Measurements from ENCODE around the gene ZNF117.
A peak's percentile ranks its signal among the peaks of the same experiment; 100 is the strongest.
"Not testable (repeated sequence)": the region's sequence is repeated elsewhere in the genome, so short reads cannot be mapped to it uniquely, and the experiment has no call there.

The ZNF117 gene

DNA sequence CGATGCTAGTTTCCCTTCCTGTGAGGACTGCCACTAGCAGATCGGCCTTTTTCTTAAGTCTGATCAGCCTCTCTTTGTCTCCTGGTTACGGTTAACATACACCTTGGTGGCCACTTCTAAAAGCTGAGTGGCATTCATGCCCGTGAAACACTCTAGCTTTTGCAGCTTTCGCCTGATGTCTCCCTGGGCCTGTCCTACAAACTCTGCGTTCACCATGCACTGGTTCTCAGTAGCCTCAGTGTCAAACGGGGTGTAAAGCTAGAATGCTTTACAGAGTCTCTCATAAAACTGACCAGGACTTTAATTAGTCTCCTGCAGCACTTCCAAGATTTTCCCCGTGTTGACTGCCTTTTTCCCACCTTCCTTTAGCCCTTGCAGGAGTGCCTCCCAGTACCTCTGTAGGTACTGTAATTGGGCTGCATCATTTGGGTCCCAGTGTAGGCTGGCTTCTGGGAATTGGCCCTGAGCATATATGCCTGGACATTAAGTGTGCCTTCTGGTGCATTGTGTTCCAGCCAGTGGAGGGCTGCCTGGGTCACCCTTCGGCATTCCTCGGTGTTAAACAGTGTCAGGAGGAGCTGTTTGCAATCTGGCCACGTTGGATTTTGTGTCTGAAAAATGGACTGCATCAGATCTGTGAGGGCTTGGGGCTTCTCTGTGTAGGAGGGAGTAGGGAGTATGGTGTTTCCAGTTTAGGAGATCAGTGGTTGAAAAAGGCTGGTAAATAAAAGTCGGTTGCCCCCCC lies 6.5 kb upstream of the ZNF117 start:
- no peak for DNase-seq (ENCODE audit: extremely low read depth in 1 of 2, low read depth in 1 of 2)

GRCh38 chr7:64996305-64996704 lies 5.5 kb upstream of the ZNF117 start:
- DNase-seq (ENCODE audit: extremely low read depth in 1 of 2, low read depth in 1 of 2): no peak

- no peak for DNase-seq (ENCODE audit: extremely low read depth in 1 of 2, low read depth in 1 of 2)
Observed at GRCh38 chr7:64993901-64994300, 3.1 kb upstream of the ZNF117 start.

DNA sequence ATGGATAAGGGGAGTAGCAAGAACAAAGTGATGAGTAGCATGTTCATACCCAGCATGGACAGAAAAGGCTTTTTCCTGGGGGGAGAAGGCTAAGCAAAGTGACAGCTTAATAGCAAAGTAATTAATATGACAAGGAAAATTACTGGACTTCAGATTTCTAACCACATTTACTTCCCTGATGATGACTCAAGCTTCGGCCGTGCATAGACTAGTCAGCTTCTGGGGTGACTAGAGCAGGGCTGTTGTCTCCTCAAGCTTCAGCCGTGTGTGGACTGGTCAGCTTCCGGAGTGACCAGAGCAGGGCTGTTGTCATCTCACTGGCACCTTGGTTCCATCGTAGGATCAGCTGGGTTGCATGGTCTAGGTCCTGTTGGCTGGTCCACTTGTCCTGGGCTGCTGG lies 2.1 kb upstream of the ZNF117 start:
- DNase-seq (ENCODE audit: extremely low read depth in 1 of 2, low read depth in 1 of 2): no peak

- no peak for DNase-seq (ENCODE audit: extremely low read depth in 1 of 2, low read depth in 1 of 2)
Observed at GRCh38 chr7:64990216-64990615, 620 bp downstream of the ZNF117 start.

- no peak for DNase-seq (ENCODE audit: extremely low read depth in 1 of 2, low read depth in 1 of 2)
Observed at GRCh38 chr7:64978497-64979203, 12.2 kb downstream of the ZNF117 start.

- no peak for DNase-seq (ENCODE audit: extremely low read depth in 1 of 2, low read depth in 1 of 2)
Observed at GRCh38 chr7:64965594-64965993, 25.2 kb downstream of the ZNF117 start.

DNA sequence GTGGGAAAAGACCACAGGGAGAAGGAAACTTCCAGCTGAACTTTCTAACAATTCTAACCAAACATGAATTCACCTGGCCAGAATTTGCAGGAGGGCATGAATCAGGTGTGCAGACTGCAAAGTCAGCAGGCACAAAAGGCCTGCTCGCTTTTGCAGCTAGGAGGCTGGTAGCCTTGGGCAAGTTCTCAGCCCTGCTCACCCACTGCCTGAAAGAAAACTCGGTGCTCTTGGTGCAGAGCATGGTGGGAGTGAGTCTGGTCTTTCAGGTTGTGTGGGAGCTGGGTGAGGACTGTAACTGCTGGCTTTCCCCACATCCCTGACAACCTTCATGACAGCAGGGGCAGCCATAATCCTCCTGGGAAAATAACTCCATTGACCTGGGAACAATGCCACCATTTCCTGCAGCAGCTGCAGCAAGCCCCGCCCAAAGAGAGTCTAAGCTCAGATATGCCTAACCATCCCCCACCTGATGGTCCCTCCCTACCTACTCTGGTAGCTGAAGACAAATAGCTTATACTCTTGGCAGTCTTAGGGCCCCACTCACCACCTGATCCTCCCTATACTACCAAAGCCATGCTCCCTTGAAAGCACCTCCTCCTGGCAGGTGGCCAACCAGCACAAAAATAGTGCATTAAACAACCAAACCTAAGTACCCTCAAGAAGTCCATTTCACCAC lies 31.6 kb downstream of the ZNF117 start:
- DNase-seq (ENCODE audit: extremely low read depth in 1 of 2, low read depth in 1 of 2): no peak

- DNase-seq (ENCODE audit: extremely low read depth in 1 of 2, low read depth in 1 of 2): no peak
Observed at GRCh38 chr7:64951250-64951848, 39.5 kb downstream of the ZNF117 start.

DNA sequence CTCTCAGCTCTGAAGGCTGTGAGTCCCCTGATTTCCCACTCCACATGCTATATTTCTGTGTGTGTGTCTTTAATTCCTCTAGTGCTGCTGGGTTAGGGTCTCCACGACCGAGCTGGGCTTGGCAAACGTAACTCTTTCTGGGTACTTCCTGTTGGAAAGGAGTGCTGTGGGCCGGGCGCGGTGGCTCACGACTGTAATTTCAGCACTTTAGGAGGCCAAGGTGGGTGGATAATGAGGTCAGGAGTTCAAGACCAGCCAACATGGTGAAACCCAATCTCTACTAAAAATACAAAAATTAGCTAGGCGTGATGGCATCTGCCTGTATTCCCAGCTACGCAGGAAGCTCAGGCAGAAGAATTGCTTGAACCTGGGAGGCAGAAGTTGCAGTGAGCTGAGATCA lies 40.2 kb downstream of the ZNF117 start:
- DNase-seq (ENCODE audit: extremely low read depth in 1 of 2, low read depth in 1 of 2): not testable (repeated sequence)

GRCh38 chr7:64948774-64949173 lies 42.1 kb downstream of the ZNF117 start:
- DNase-seq (ENCODE audit: extremely low read depth in 1 of 2, low read depth in 1 of 2): not testable (repeated sequence)

DNA sequence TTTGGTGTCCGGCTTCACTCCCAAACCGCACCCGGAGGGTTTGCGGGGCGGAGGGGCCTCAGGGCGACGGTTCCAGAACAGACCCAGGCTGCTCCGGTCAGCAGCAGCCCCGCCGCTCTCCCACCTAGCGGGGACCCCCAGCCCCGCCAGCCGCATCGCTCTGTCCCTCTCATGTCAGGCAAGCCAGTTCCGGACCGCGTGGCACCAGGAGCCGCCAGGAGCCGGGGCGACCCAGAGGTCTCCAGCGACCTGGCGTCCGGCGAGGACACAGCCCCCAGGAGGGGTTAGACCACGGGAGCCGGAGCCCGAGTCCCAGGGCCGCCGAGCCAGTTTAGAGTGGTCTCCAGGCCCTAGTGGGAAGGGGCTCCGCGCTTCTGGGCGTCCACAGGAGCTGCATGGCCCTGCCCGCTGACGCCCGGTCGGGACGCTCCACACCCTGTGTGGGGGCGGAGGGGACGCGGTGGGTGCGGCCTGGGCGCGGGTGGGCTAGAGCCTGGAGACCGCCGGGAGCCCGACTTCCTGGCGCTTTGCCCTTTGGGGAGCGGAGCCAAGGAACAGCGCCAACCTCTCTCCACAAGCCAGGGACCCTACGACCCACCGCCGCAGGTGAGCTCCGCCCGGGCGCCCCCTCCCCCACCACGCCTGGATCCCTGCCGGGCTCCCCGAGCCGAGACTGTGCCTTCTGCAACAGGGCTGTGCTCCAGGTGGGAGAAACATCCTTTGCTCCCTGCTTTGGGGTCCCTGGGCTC lies 43.4 kb downstream of the ZNF117 start:
- DNase-seq (ENCODE audit: extremely low read depth in 1 of 2, low read depth in 1 of 2): no peak

- peak in 1 of 2 donors; percentile 19 for DNase-seq (ENCODE audit: extremely low read depth in 1 of 2, low read depth in 1 of 2)
Observed at GRCh38 chr7:64946772-64947171, 44.1 kb downstream of the ZNF117 start.

- no peak for DNase-seq (ENCODE audit: extremely low read depth in 1 of 2, low read depth in 1 of 2)
Observed at GRCh38 chr7:64945503-64946175, 45.2 kb downstream of the ZNF117 start.

- not testable (repeated sequence) for DNase-seq (ENCODE audit: extremely low read depth in 1 of 2, low read depth in 1 of 2)
Observed at GRCh38 chr7:64944667-64945502, 46.0 kb downstream of the ZNF117 start.

DNA sequence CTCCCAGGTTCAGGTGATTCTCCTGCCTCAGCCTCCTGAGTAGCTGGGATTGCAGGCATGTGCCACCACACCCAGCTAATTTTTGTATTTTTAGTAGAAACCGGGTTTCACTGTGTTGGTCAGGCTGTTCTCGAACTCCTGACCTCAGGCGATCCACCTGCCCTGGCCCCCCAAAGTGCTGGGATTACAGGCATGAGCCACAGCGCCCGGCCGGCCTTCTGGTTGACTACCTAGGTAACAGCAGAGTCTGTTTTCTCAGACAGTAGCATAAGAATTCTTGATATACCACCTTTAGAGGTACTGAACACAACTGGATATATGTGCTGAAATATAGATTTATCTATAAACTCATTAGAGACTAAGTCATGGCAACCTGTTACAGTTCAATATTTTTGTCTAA lies 50.8 kb downstream of the ZNF117 start:
- DNase-seq (ENCODE audit: extremely low read depth in 1 of 2, low read depth in 1 of 2): not testable (repeated sequence)

DNA sequence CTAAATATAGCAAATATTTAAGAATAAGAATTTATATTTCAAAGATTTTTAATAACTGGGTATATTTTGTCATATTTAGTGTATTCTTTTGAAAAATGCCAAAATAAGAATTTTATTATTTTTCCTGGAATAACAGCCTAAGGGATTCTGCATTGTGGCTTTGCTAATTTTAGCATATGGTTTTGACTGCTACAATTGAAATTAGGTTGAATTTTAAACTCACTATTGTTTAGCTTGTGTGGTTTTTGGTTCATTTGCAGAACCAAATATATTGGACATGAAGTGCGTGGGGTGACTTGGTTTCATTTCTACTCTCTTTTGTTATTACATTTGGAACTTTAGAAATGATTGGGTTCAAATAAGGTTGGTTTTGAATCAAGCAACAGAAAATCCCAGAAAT lies 52.3 kb downstream of the ZNF117 start:
- no peak for DNase-seq (ENCODE audit: extremely low read depth in 1 of 2, low read depth in 1 of 2)

DNA sequence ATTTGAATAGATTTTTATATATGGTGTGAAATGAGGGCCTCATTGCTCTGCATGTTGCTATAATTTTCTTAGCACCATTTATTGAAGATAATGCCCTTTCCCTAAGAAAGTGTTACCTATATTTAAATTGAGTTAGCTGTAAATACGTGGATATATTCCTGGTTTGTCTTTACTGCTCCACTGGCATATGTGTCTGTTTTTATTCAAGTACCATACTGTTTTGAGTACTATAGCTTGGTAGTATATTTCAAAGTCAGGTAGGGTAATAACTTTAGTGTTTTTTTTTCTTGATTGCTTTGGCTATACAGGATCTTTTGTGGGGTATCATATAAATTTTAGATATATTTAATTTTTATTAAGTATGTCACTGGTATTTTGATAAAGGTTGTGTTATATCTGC lies 56.4 kb downstream of the ZNF117 start:
- DNase-seq (ENCODE audit: extremely low read depth in 1 of 2, low read depth in 1 of 2): no peak
